ENCODE results near the gene UMAD1.

- TF ChIP-seq, protein P1, sequence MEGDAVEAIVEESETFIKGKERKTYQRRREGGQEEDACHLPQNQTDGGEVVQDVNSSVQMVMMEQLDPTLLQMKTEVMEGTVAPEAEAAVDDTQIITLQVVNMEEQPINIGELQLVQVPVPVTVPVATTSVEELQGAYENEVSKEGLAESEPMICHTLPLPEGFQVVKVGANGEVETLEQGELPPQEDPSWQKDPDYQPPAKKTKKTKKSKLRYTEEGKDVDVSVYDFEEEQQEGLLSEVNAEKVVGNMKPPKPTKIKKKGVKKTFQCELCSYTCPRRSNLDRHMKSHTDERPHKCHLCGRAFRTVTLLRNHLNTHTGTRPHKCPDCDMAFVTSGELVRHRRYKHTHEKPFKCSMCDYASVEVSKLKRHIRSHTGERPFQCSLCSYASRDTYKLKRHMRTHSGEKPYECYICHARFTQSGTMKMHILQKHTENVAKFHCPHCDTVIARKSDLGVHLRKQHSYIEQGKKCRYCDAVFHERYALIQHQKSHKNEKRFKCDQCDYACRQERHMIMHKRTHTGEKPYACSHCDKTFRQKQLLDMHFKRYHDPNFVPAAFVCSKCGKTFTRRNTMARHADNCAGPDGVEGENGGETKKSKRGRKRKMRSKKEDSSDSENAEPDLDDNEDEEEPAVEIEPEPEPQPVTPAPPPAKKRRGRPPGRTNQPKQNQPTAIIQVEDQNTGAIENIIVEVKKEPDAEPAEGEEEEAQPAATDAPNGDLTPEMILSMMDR (CRISPR knock-in tag; IDR thresholded peaks at IDR 0.05): no peak
- no peak for TF ChIP-seq FOXA3 (CRISPR knock-in tag; IDR thresholded peaks at IDR 0.05)
- no peak for TF ChIP-seq CHD2 (IDR thresholded peaks at IDR 0.05; ENCODE audit: low read depth, low read length)
- TF ChIP-seq, protein P2, sequence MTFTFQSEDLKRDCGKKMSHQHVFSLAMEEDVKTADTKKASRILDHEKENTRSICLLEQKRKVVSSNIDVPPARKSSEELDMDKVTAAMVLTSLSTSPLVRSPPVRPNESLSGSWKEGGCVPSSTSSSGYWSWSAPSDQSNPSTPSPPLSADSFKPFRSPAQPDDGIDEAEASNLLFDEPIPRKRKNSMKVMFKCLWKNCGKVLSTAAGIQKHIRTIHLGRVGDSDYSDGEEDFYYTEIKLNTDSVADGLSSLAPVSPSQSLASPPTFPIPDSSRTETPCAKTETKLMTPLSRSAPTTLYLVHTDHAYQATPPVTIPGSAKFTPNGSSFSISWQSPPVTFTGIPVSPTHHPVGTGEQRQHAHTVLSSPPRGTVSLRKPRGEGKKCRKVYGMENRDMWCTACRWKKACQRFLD (CRISPR knock-in tag; IDR thresholded peaks at IDR 0.05; ENCODE audit: borderline replicate concordance): no peak
- TF ChIP-seq MLLT10 (CRISPR knock-in tag; IDR thresholded peaks at IDR 0.05): no peak
- no peak for TF ChIP-seq ZNF274 (CRISPR knock-in tag; IDR thresholded peaks at IDR 0.05)
- TF ChIP-seq, protein P3, sequence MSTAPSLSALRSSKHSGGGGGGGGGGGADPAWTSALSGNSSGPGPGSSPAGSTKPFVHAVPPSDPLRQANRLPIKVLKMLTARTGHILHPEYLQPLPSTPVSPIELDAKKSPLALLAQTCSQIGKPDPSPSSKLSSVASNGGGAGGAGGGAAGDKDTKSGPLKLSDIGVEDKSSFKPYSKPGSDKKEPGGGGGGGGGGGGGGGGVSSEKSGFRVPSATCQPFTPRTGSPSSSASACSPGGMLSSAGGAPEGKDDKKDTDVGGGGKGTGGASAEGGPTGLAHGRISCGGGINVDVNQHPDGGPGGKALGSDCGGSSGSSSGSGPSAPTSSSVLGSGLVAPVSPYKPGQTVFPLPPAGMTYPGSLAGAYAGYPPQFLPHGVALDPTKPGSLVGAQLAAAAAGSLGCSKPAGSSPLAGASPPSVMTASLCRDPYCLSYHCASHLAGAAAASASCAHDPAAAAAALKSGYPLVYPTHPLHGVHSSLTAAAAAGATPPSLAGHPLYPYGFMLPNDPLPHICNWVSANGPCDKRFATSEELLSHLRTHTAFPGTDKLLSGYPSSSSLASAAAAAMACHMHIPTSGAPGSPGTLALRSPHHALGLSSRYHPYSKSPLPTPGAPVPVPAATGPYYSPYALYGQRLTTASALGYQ (CRISPR knock-in tag; IDR thresholded peaks at IDR 0.05): no peak
- no peak for TF ChIP-seq POGZ (CRISPR knock-in tag; IDR thresholded peaks at IDR 0.05)
- no peak for TF ChIP-seq POLR2A (IDR thresholded peaks at IDR 0.05; ENCODE audit: insufficient read depth in 1 of 2, low read depth in 2 of 2, low read length in 2 of 2)
These were observed 19.8 kb upstream of the UMAD1 start for GRCh38 chr7:7620644-7621210.
